ENCODE data around the gene CAPS2.
"Not testable (repeated sequence)": the region's sequence is repeated elsewhere in the genome, so short reads cannot be mapped to it uniquely, and the experiment has no call there.

CAPS2 gene

DNA sequence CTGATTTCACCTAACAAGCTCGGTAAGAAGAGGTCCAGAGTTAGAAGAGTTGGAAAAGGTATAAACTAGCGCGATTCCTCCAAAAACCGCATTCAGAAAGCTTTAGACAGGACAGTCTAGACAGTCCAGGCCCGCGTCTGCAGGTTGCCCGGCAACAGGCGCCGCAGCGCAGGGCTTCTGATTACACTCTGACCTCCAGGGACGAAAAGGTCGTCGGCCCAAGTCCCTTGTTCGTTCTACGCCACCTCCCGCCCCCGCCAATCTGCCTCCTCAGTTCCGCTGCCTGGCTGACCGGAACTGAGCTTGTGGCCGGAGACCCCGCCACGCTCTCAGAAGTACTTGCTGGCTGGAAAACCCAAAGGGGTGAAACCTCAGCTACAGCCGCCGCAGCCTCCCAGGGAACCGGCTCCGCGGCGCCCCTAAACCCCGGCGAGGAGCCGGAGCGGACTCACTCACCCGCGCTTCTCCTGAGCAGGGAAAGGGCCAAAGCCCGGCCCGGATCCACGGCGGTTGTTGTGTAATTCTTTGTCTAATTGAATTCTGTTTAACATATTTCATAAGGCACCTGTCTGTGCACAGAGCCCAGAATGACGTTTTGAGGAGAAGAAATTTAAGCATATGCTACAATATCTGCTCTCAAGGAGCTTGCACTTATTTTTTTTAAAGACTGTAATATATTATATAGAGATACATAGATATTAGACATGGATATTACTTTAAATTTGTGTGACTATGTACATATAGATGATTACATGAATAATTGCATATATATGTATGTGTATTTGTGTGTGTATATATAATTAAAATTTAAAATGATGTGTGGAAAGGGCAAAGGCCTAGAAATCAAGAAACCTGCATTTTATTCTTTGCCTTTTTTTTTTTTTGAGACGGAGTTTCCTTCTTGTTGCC, at the start of gene CAPS2:
TSS of gene CAPS2 (minus strand) at position 407 of the 909 bp plus-strand sequence. CDS start 3,826 bp downstream, outside the sequence.
- DNase-seq = peak; percentile 42

GRCh38 chr12:75378354-75378753, 48.2 kb upstream of the CAPS2 start:
- no peak for DNase-seq

- DNase-seq = no peak
These were observed 44.8 kb upstream of the CAPS2 start for GRCh38 chr12:75374971-75375370.

DNA sequence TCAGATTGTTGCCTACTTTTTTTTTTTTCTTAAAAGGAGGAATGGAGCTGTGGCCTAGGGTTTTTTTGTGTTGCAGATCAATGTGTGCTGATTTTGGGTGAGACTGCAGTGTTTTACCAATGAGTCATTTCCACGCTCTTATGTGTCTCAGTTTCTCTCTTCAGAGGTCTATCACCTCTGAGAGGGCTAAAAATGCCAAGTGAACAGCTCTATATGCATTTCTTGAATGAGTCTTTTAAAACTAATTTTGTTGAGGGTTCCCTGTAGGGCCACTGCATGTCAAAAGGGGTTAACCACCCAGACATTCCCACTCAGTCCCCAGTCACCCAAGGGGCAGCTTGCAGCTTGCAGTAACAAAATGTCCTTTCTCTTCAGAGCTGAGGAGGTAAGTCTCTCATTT, 36.5 kb upstream of the CAPS2 start:
- DNase-seq = no peak

DNA sequence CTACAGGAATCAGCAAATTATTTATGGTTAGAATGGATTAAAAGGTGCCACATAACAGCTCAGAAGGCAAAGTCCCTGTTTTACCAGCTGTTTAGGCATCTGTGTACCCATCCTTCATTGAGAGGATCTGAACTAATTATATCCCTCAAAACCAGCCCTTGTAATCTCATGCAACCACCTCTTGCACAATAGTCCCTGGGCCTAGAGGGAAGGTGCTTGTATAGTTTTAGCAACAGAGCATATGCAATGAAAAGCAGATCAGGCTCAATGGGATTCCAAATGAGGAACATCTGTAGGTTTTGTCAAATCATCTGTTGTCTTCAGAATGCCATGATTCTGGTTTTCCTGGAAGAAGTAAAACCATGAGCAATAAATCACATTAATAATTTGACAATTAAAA, 34.8 kb upstream of the CAPS2 start:
- DNase-seq = no peak

DNA sequence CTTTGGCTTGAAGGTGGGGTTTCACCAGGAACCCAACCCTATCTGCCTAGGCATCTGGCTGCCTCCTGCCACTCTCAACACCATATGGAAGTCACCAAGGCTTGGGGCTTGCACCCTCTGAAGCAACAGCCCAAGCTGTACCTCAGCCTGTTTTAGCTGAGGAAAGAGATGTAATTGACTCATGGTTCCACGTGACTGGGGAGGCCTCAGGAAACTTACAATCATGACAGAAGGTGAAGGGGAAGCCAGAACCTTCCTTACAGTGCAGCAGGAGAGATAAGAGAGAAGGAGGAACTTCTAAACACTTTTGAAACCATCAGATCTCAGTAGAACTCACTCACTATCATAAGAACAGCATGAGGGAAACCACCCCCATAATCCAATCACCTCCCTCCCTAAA, 31.3 kb upstream of the CAPS2 start:
- no peak for DNase-seq

- DNase-seq = no peak
These were observed 30.8 kb upstream of the CAPS2 start for GRCh38 chr12:75360920-75361319.

GRCh38 chr12:75354011-75354410, 23.9 kb upstream of the CAPS2 start:
- DNase-seq = no peak

DNA sequence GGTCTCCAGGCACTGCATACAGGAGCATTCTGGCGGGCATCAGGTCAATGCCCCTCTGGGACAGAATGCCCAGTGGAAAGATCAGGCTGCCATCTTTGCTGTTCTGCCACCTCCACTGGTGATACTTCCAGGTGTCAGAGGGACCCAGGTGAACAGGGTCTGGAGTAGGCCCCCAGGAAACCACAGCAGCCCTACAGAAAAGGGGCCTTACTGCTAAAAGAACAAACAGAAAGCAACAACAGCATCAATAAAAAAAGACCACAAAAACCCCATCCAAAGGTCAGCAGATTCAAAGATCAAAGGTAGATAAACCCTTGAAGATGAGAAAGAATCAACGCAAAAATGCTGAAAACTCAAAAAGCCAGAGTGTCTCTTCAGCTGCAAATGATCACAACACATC, 20.3 kb upstream of the CAPS2 start:
- no peak for DNase-seq

GRCh38 chr12:75349946-75350345, 19.8 kb upstream of the CAPS2 start:
- DNase-seq = no peak

DNA sequence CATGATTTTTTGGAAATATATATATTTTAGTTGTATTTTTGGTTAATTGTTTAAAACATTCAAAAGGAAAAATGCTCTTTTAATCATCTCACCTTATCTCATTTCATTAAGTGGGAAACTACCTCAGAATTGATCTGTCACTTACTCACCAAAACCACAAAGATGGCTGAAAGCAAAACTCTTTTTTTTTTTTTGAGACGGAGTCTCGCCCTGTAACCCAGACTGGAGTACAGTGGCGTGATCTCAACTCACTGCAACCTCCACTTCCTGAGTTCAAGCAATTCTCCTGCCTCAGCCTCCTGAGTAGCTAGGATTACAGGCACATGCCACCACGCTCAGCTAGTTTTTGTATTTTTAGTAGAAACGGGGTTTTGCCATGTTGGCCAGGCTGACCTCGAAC, 16.1 kb upstream of the CAPS2 start:
- DNase-seq = not testable (repeated sequence)

DNA sequence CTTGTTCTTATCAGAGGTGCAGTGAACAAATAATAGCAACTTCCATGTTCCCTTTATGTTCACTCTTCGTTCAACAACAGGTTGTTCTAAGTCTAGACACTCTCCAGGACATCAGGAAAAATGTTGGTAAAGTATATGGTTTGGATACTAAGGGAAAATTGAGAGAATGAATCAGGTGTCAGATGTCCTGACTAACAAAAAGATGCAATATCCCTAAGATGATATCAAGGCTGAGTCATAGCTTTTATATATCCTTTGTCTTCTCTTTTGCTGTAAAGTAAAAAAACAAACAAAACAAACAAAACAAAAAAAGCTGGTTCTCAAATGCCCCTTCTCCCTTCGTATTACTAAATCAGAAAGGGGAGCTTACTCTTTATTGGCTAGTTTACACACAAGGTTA, 15.4 kb upstream of the CAPS2 start:
- no peak for DNase-seq

DNA sequence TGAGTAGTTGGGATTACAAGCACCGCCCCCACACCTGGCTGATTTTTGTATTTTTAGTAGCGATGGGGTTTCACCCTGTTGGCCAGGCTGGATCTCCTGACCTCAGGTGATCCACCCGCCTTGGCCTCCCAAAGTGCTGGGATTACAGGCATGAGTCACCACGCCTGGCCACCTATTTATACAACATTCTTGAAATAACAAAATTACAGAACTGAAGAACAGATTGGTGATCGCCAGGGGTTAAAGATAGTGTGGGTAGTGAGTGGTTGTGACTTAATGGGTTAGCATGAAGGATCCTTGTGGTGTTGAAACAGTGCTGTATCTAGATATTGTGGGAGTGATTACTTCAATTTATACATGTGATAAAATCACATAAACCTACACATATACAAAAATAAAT, 11.7 kb upstream of the CAPS2 start:
- no peak for DNase-seq

DNA sequence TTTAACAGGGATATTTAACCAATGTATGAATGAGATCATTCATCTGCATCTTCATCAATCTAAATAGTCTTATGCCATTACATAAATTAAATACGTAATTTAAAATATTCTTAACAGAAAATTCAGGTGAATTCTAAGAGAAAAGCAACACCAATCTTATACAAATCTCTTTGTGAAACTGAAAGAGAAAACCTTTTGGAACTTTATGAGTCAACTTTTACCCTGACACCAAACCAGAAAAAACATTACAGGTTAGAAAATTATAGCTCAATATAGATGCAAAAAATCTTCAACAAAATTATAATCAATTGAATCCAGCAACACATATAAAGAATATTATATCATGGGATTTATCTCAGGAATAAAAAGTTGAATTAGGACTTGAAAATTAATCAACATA, 7.8 kb upstream of the CAPS2 start:
- no peak for DNase-seq

DNA sequence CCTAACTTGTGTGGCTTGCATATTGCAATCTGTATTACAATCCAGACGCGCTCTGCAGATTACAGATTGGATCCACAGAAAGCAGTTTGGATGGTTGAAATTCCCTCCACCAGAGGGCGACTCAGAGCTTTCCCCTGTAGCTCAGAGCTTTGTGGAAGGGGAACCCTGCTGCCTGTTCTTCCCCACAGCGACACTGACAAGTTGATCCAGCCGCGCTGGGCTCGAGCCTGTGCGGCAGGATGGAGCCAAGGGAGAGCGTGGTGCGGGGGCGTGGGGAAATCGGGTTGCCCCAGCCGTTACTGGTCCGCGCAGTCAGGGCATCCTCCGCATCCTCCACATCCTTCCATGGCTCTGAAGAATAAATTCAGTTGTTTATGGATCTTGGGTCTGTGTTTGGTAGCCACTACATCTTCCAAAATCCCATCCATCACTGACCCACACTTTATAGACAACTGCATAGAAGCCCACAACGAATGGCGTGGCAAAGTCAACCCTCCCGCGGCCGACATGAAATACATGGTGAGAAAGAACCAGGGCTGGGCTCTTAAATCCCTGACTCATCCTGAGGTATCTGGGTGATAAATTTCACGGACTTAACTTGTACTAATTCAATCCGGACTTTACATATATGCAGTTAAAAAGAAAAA, 4.4 kb upstream of the CAPS2 start, which contains the start of gene GLIPR1L1:
TSS of gene GLIPR1L1 (plus strand) at position 287 of the 647 bp plus-strand sequence. CDS start at position 346, 59 bp downstream.
- peak; percentile 69 for DNase-seq

DNA sequence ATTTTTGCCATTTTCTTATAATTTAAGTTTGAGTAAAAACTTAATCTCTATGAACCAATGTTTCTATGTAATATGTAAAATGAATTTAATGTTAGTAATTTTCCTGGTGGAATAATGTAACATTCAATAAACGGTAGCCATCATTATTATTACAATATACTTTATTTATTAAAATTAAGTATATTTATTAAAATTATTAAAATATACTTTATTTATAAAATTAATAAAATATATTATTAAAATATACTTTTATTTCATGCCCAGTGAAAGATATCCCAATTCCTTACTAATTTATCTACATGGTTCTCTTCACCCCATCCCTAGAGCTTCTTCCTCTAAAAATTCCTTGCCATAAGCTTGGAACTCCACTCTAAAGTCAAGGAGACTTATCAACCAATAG, 2.5 kb downstream of the CAPS2 start:
- no peak for DNase-seq

- DNase-seq = no peak
These were observed 6.5 kb downstream of the CAPS2 start for GRCh38 chr12:75323663-75324062.

GRCh38 chr12:75322464-75322863, 7.7 kb downstream of the CAPS2 start:
- DNase-seq = no peak

GRCh38 chr12:75317784-75318183, 12.3 kb downstream of the CAPS2 start:
- DNase-seq = no peak

- DNase-seq = no peak
These were observed 14.6 kb downstream of the CAPS2 start for GRCh38 chr12:75315518-75315917.

GRCh38 chr12:75311369-75311768, 18.8 kb downstream of the CAPS2 start:
- no peak for DNase-seq

DNA sequence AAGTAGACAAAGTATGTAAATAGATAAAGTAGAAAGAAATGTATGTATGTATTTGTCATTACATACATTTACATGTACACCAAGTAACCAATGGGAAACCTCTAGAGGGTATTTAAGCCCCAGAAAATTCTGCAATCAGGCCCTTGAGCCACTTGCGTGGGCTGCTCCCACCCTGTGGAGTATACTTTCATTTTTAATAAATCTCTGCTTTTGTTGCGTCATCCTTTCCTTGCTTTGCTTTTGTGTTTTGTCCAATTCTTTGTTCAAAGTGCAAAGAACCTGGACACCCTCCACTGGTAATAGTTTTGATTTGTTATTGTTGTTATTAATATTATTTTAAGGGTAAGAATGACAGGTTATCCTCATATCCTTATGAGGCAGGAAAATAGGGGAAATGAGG, 21.8 kb downstream of the CAPS2 start:
- no peak for DNase-seq

- no peak for DNase-seq
These were observed 24.5 kb downstream of the CAPS2 start for GRCh38 chr12:75305412-75306332.

Data from activated effector memory CD4-positive, alpha-beta T cell treated with Interleukin-2 at 50 U/mL for 16 hours (primary cell).